HG03460 (cell line): Measurements from ENCODE around the gene COX20.
"Not testable (repeated sequence)": the region's sequence is repeated elsewhere in the genome, so short reads cannot be mapped to it uniquely, and the experiment has no call there.

ENCODE experiments used
- ATAC-seq: cut with Tn5 transposase; IDR thresholded peaks from one replicate; pipeline ENCODE4 v1.9.1; 2021; ENCODE audit not compliant: unreplicated experiment

The COX20 gene, protein sequence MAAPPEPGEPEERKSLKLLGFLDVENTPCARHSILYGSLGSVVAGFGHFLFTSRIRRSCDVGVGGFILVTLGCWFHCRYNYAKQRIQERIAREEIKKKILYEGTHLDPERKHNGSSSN

GRCh38 chr1:244835276-244836134 is at the start of gene COX20:
COX20 (plus strand) TSS chr1:244835658; CDS start chr1:244835715, 57 bp downstream.
- ATAC-seq, result peak; percentile 51

DNA sequence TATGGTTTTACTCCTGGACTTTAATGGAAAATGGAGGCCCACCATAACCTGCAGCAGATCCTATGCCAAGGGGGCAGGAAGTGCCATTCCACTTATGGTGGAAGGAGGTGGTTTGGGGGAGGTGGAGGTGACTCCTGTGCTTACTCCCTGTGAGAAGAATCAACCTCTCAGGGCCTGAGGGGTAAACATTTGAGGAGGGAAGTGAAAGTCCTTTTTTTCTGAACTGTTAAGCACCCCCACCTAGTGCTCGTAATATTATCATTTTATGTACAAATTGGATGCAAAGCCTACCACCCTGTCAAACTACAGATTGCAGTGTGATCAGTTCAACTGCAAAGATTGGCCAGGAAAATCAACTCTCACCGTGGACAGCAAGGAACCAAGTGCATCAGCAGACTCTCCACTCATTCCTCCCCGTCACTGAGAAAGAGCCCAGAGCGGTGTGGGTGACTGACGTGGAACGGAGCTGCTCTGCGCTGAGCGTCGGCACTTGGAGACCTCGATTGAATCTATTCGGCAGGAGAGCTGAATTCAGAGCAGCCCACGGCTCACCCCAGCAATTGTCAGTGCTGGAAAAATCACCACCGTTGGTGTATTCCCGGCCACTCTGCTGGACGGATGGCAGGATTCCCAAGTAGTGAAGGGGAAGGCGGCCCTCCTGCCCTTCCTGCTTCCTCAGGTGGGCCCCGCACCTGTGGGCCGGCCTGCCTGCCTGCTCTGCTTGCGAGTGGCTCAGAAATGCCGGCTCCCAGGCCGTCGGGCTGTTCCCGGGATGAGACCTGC is 46.8 kb upstream of the COX20 start:
- no peak for ATAC-seq

GRCh38 chr1:244789276-244789580 is 46.2 kb upstream of the COX20 start:
- no peak for ATAC-seq

- no peak for ATAC-seq
Observed at GRCh38 chr1:244789731-244790130, 45.7 kb upstream of the COX20 start.

- ATAC-seq, result no peak
Observed at GRCh38 chr1:244791061-244791460, 44.4 kb upstream of the COX20 start.

DNA sequence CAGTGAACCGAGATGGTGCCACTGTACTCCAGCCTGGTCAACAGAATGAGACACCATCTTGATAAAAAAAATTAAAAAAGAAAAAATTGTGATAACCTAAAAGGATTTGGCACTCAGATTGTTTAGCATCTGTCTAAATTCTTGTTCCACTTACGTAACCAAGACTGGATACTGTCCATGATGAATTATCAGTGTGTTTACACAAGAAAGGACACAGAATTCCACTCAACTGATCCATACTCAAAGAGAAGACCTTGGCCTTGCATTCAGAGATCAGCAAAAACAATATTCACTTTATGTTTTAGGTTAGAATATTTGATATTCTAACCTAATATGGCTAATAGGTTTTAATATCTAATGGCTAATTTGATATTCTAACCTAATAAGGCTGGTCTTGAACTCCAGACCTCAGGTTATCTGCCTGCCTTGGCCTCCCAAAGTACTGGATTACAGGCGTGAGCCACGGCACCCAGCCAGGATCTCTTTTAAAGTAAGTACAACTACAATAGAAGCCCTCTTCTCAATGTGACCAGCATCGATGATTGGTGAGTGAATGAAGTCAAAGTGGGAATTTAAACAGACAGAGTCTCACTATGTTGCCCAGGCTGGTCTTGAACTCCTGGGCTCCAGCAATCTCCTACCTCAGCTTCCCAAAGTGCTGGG is 43.1 kb upstream of the COX20 start:
- ATAC-seq, result no peak

DNA sequence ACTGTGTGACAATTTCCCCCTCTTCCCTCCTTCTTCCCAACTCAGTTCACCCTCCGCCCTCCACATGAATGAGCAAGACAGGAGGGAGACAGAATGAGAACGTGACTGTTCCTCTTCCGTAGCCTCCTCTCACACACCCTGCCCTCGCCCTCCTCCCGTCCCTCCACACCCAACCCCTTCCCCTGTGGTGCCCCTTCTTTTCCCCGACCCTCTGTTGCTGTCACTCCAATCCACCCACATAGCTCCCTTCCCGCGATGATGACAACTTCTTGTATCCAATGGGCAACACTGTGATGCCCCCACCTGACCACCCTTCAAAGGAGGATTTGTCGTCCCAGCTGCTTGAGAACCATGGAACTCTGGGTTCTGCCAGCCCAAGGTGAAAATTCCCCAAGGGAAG is 41.4 kb upstream of the COX20 start:
- no peak for ATAC-seq

GRCh38 chr1:244794516-244794915 is 40.9 kb upstream of the COX20 start:
- not testable (repeated sequence) for ATAC-seq

DNA sequence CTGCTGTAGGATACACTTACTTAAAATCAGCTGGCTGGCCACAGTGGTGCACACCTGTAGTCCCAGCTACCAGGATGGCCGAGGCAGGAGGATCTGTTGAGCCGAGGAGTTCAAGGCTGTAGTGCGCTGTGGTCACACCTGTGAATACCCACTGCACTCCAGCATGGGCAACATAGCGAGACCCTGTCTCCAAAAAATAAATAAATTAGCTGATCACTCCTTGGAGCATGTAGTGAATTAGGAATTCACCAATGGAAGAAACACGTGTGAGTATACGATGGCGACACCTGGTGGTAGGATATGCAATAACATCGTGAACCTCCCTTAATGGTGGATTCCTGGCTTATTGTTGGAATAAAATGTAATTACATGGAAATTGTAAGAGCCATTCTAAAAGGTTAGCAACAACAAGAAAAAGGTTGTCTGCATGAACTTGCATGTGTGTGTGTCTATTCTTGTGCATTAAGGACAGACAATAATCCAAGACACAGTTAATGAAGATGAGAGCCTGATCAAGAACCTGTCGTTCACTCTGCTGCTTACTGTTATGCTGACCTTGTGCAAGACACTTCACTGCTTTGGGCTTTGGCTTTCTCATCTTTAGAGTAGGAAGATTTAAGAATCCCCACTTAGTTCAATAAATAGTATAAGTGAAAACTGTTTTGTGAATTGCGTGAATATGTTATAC is 38.6 kb upstream of the COX20 start:
- no peak for ATAC-seq

- ATAC-seq, result no peak
Observed at GRCh38 chr1:244800821-244801220, 34.6 kb upstream of the COX20 start.

DNA sequence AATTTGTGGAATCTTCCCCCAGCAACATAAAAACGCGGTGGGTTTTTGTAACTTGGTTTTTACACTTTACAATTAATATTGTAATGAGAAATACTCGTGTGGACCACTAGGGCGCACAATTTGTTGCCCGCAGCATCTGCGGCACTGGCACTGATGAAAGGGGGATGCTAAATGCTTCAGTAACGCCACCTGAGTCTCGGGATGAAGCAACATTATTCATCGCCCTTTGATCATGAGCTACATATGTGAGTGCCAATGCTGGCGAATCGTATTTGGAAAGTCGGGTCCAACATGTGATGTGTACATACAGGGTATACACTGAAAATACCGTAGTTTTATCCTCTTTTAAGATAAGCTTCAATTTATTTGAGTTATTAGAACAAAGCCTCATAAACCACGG is 34.2 kb upstream of the COX20 start:
- peak; percentile 67 for ATAC-seq

GRCh38 chr1:244802041-244802440 is 33.4 kb upstream of the COX20 start:
- ATAC-seq, result no peak

- no peak for ATAC-seq
Observed at GRCh38 chr1:244802556-244803239, 32.8 kb upstream of the COX20 start.

- no peak for ATAC-seq
Observed at GRCh38 chr1:244804841-244805240, 30.6 kb upstream of the COX20 start.

DNA sequence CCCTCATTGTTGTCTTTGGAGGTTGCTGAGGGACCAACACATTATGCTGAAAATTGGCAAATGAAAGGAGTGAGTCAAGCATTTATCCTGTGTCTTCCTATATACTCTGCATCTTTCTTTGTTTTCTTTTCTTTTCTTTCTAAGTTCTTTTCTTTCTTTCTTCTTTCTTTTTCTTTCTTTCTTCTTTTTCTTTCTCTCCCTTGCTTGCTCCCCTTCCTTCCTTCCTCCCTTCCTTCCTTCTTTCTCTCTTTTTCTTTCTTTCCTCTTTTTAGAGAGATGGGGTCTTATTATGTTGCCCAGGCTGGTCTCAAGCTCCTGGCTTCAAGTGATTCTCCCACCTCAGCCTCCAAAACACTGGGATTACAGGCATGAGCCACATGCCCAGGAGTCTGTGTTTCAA is 28.3 kb upstream of the COX20 start:
- ATAC-seq, result no peak

- no peak for ATAC-seq
Observed at GRCh38 chr1:244810221-244810620, 25.2 kb upstream of the COX20 start.

- ATAC-seq, result no peak
Observed at GRCh38 chr1:244813327-244813726, 22.1 kb upstream of the COX20 start.

GRCh38 chr1:244815600-244816099 is 19.8 kb upstream of the COX20 start:
- no peak for ATAC-seq

DNA sequence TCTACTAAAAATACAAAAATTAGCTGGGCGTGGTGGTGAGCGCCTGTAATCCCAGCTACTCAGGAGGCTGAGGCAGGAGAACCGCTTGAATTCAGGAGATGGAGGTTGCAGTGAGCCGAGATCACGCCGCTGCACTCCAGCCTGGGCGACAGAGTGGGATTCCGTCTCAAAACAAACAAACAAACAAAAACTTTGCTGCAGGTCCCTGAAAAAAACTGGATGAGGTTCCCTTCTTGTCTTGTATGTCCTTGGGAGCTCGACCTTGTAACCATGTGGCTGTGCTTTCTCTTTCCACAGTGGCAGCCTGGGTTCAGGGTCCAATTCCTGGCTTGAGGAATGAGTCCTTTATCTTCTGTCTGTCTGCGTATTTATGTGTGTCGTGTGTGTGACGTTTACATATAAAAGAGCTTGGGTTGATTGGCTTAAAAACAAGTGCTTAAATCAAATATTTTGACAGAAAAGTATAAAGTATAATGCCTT is 18.0 kb upstream of the COX20 start:
- no peak for ATAC-seq

GRCh38 chr1:244820131-244820530 is 15.3 kb upstream of the COX20 start:
- no peak for ATAC-seq
